Naive thymus-derived CD4-positive, alpha-beta T cell (primary cell): ENCODE measurements around the gene UPK1B. TPM values are rescaled to one million over a fixed set of nuclear protein-coding genes. Genes with fewer than 3 reads are reported as not detected.

ENCODE experiments used
- ATAC-seq: fragments of 150-1000 bp; cut with Tn5 transposase; 2 replicates; pipeline ENCODE4 v1.10.0; 2021; ENCODE audit warnings: mild to moderate bottlenecking, moderate library complexity
- CTCF ChIA-PET: fragments of 350-600 bp; sonication (Branson Sonifier 250); formaldehyde crosslinking; loops from one replicate; lab custom pipeline; 2021; ENCODE audit warnings: antibody characterized with exemption; lab: Charles Lee
- POLR2A ChIA-PET: fragments of 350-600 bp; sonication (Branson Sonifier 250); formaldehyde crosslinking; loops from one replicate; lab custom pipeline; 2021; ENCODE audit warnings: antibody characterized with exemption, inconsistent platforms; lab: Charles Lee
- DNase-seq, 9 donors: peaks; one replicate each; pipeline versions ENCODE4 v3.0.0 to v3.0.0-alpha.2; 2020 to 2022; ENCODE audit warnings: mixed read lengths in 1 of 9
- H3K27ac ChIP-seq: one replicate; pipeline ENCODE4 v1.7.0; 2013; ENCODE audit warnings: mild to moderate bottlenecking, low read depth, low read length, moderate library complexity
- H3K27me3 ChIP-seq, 2 donors: one replicate each; pipeline ENCODE4 v1.7.0; 2013; ENCODE audit warnings: low read length in 2 of 2, mild to moderate bottlenecking in 2 of 2, moderate library complexity in 2 of 2; ENCODE audit not compliant: control insufficient read depth in 2 of 2, insufficient read depth in 2 of 2
- H3K36me3 ChIP-seq, 3 experiments: 1 replicate in 2 of 3; 2 replicates in 1 of 3; pipeline ENCODE4 v1.7.0; 2013; ENCODE audit warnings: low read length in 3 of 3, mild to moderate bottlenecking in 3 of 3, moderate library complexity in 1 of 3; ENCODE audit not compliant: insufficient read depth in 3 of 3, control insufficient read depth in 2 of 3
- H3K4me1 ChIP-seq, 2 donors: one replicate each; pipeline ENCODE4 v1.7.0; 2013; ENCODE audit warnings: low read length in 2 of 2, mild to moderate bottlenecking in 2 of 2, moderate library complexity in 1 of 2; ENCODE audit not compliant: control insufficient read depth in 2 of 2, insufficient read depth in 2 of 2
- H3K4me3 ChIP-seq: 2 replicates; pipeline ENCODE4 v1.7.0; 2013; ENCODE audit warnings: mild to moderate bottlenecking, low read length
- H3K9me3 ChIP-seq, 3 experiments: 1 replicate in 2 of 3; 2 replicates in 1 of 3; pipeline ENCODE4 v1.7.0; 2013; ENCODE audit warnings: low read length in 3 of 3; ENCODE audit not compliant: control insufficient read depth in 2 of 3
- H3K27ac Mint-ChIP-seq, 9 donors: one replicate each; pipeline ENCODE4 v1.8.0; 2020 to 2022; ENCODE audit warnings: mixed read lengths in 9 of 9, mild to moderate bottlenecking in 8 of 9, moderate library complexity in 5 of 9, inconsistent platforms in 2 of 9
- H3K27me3 Mint-ChIP-seq, 5 donors: one replicate each; pipeline ENCODE4 v1.8.0; 2021 to 2022; ENCODE audit warnings: mixed read lengths in 5 of 5, mild to moderate bottlenecking in 1 of 5
- H3K36me3 Mint-ChIP-seq, 5 donors: one replicate each; pipeline ENCODE4 v1.8.0; 2020 to 2022; ENCODE audit warnings: mixed read lengths in 5 of 5, mild to moderate bottlenecking in 3 of 5, inconsistent platforms in 1 of 5
- H3K4me1 Mint-ChIP-seq, 7 donors: one replicate each; pipeline ENCODE4 v1.8.0; 2020 to 2022; ENCODE audit warnings: mixed read lengths in 7 of 7, mild to moderate bottlenecking in 3 of 7, inconsistent platforms in 1 of 7
- H3K4me3 Mint-ChIP-seq, 10 donors: one replicate each; pipeline ENCODE4 v1.8.0; 2020 to 2022; ENCODE audit warnings: mild to moderate bottlenecking in 10 of 10, mixed read lengths in 10 of 10, moderate library complexity in 6 of 10, inconsistent platforms in 2 of 10
- H3K9me3 Mint-ChIP-seq, 11 donors: one replicate each; pipeline ENCODE4 v1.8.0; 2020 to 2022; ENCODE audit warnings: mixed read lengths in 11 of 11, mild to moderate bottlenecking in 4 of 11, inconsistent platforms in 1 of 11, moderate library complexity in 1 of 11
- intact Hi-C, 2 donors: fragments of 100-400 bp; cut with micrococcal nuclease; formaldehyde crosslinking; loops; one replicate each; pipeline ENCODE4 v1.15.1; 2023
- polyA plus RNA-seq, 2 donors: library from polyadenylated mRNA; unstranded; fragments of 300-500 nt; fragmentation: Illumina TruSeq; gene quantifications; one replicate each; pipeline ENCODE4 v1.2.3, GENCODE V29; 2021
- total RNA-seq, 6 experiments: library from RNA in 5 of 6; stranded (reverse) in 5 of 6; gene quantifications; 1 replicate in 5 of 6; 2 replicates in 1 of 6; pipeline ENCODE4 v1.2.3 and lab custom pipeline; 2021 to 2026

The UPK1B gene
- total and polyA plus RNA-seq, 7 experiments from 2014 or later = 0.11 to 1.3 TPM; not detected in 5

- H3K4me1 ChIP-seq = peaks cover 0 to 38% of the 10 kb centered on the region in 2 donors
- POLR2A ChIA-PET = no interaction called here
- H3K27ac ChIP-seq = no peak overlapping the region
- H3K36me3 ChIP-seq = peaks cover 4 to 67% (median 32%) of the 10 kb centered on the region in 3 experiments
- H3K27me3 ChIP-seq = no peaks in the 10 kb centered on the region
- peak overlapping the region in 6 of 9 donors; percentile 2 to 70 (median 59) for H3K27ac Mint-ChIP-seq
- intact Hi-C loops = no loop called here
- CTCF ChIA-PET = interaction anchor here (1.7 kb wide), 1 partner anchor 12 kb away, joined by 6 read pairs; the partner anchor contains the start of gene B4GALT4
- peaks cover 17 to 89% (median 85%) of the 10 kb centered on the region in 7 donors for H3K4me1 Mint-ChIP-seq
- H3K9me3 ChIP-seq = no peaks in the 10 kb centered on the region
- H3K4me3 ChIP-seq = no peak overlapping the region
- ATAC-seq (no peak), DNase-seq (no peak)
- H3K9me3 Mint-ChIP-seq = no peaks in the 10 kb centered on the region
- no peaks in the 10 kb centered on the region for H3K27me3 Mint-ChIP-seq
- H3K36me3 Mint-ChIP-seq = peaks cover 26 to 73% (median 64%) of the 10 kb centered on the region in 5 donors
- peak overlapping the region in 3 of 10 donors; percentile 14 to 34 (median 15) for H3K4me3 Mint-ChIP-seq
These were observed 55.2 kb downstream of the UPK1B start for GRCh38 chr3:119228373-119229145.

DNA sequence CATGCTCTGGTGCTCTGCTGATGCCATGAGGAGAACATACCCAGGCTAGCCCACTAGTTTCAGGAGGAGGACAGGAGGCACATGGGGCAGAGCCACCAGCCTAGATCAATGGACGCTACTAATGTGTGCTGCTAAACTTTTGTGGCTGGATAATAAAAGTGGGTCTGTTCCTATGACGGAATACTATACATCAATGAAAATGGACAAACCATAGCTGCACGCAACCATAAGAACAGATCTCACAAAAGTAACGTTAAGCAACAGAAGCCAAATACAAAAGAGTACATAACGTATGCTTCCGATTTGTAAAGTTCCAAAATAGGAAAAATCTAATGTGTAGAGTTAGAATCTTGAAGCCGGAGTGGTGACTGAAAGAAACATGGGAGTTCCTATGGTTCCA is 55.8 kb downstream of the UPK1B start:
- H3K9me3 ChIP-seq = no peaks in the 10 kb centered on the region
- no peaks in the 10 kb centered on the region for H3K27me3 ChIP-seq
- ChIA-PET CTCF (no interaction called here), POLR2A (no interaction called here)
- H3K36me3 Mint-ChIP-seq = peaks cover 26 to 70% (median 64%) of the 10 kb centered on the region in 5 donors
- H3K36me3 ChIP-seq = peaks cover 2 to 62% (median 27%) of the 10 kb centered on the region in 3 experiments
- peak overlapping the region in 1 of 9 donors; percentile 50 for H3K27ac Mint-ChIP-seq
- DNase-seq (no peak), ATAC-seq (no peak)
- peaks cover 0 to 44% of the 10 kb centered on the region in 2 donors for H3K4me1 ChIP-seq
- H3K9me3 Mint-ChIP-seq = no peaks in the 10 kb centered on the region
- intact Hi-C loops = no loop called here
- H3K4me1 Mint-ChIP-seq = peaks cover 17 to 89% (median 83%) of the 10 kb centered on the region in 7 donors
- H3K4me3 ChIP-seq = no peak overlapping the region
- H3K27me3 Mint-ChIP-seq = no peaks in the 10 kb centered on the region
- H3K4me3 Mint-ChIP-seq = no peak overlapping the region
- no peak overlapping the region for H3K27ac ChIP-seq

DNA sequence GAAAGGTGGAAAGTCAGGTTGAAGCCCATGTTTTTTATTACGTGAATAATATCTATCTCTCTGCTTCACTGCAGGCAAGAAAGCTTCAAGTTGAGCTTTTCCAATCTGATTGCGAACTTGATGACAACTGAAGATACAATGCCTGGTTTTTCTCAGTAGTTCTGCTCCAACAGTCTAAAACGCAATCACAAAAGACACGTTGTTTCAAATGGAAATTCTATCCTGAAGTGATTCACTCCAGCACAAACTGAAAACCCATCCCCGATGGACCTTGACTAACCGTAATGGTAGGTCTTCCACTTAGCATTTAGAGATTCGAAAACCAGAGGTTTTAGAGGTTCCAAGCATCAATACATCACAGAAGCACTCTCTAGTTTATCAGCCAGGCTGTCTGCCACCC is 56.7 kb downstream of the UPK1B start:
- DNase-seq (no peak), ATAC-seq (no peak)
- no peak overlapping the region for H3K27ac Mint-ChIP-seq
- CTCF ChIA-PET = interaction anchor here (1.1 kb wide), 1 partner anchor 11 kb away, joined by 4 read pairs; no protein-coding TSS in a partner anchor
- H3K36me3 Mint-ChIP-seq = peaks cover 26 to 75% (median 67%) of the 10 kb centered on the region in 5 donors
- H3K36me3 ChIP-seq = peaks cover 0 to 62% (median 26%) of the 10 kb centered on the region in 3 experiments
- peaks cover 24 to 91% (median 85%) of the 10 kb centered on the region in 7 donors for H3K4me1 Mint-ChIP-seq
- intact Hi-C loops = loop anchor here (10.0 kb wide), 3 partner anchors 285 to 1115 kb away; partner anchors contain the start of genes GSK3B (in 1 of the 2) and LRRC58 (in 1 of the 2)
- H3K9me3 Mint-ChIP-seq = no peaks in the 10 kb centered on the region
- no peaks in the 10 kb centered on the region for H3K9me3 ChIP-seq
- no peaks in the 10 kb centered on the region for H3K27me3 Mint-ChIP-seq
- POLR2A ChIA-PET = no interaction called here
- H3K27ac ChIP-seq = no peak overlapping the region
- peaks cover 0 to 47% of the 10 kb centered on the region in 2 donors for H3K4me1 ChIP-seq
- H3K27me3 ChIP-seq = no peaks in the 10 kb centered on the region
- peak overlapping the region in 1 of 10 donors; percentile 27 for H3K4me3 Mint-ChIP-seq
- no peak overlapping the region for H3K4me3 ChIP-seq

DNA sequence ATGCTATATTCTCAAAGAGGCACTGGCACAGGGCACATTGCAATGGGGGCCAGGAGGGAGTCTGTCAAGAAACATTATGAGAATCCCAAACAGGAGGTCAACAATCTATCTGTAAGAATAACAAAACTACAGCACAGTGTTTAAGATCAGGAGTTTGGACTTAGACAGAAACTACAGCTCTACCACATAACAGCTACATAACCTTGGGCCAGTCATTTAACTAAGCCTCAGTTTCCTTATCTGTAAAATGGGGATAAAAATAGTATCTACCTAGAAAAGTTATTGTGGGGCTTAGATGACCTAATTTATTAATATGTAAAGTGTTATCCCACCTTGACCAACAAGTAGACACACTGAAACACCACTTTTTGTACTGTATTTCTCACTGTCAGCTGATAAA is 57.3 kb downstream of the UPK1B start:
- H3K27ac ChIP-seq = no peak overlapping the region
- no peak overlapping the region for H3K4me3 ChIP-seq
- Mint-ChIP-seq H3K36me3 (peaks cover 26 to 78% (median 71%) of the 10 kb centered on the region in 5 donors), H3K9me3 (no peaks in the 10 kb centered on the region), H3K27ac (peak overlapping the region in 3 of 9 donors; percentile 10 to 98 (median 13)), H3K4me1 (peaks cover 30 to 95% (median 89%) of the 10 kb centered on the region in 7 donors), H3K4me3 (peak overlapping the region in 2 of 10 donors; percentile 7 to 24), H3K27me3 (no peaks in the 10 kb centered on the region)
- DNase-seq (no peak), ATAC-seq (no peak)
- H3K9me3 ChIP-seq = no peaks in the 10 kb centered on the region
- POLR2A ChIA-PET = no interaction called here
- H3K36me3 ChIP-seq = peaks cover 0 to 68% (median 26%) of the 10 kb centered on the region in 3 experiments
- no peaks in the 10 kb centered on the region for H3K27me3 ChIP-seq
- CTCF ChIA-PET = interaction anchor here (1.1 kb wide), 1 partner anchor 10 kb away, joined by 4 read pairs; no protein-coding TSS in a partner anchor
- intact Hi-C loops = loop anchor here (1.0 to 10.0 kb wide), 4 partner anchors 9 to 1114 kb away; partner anchors contain the start of genes GSK3B (in 1 of the 2) and LRRC58 (in 1 of the 2)
- H3K4me1 ChIP-seq = peaks cover 0 to 48% of the 10 kb centered on the region in 2 donors

GRCh38 chr3:119234610-119235009 is 61.2 kb downstream of the UPK1B start:
- H3K27me3 ChIP-seq = no peaks in the 10 kb centered on the region
- Mint-ChIP-seq H3K4me3 (peak overlapping the region; percentile 30 to 87 (median 72)), H3K36me3 (peaks cover 5 to 51% (median 48%) of the 10 kb centered on the region in 5 donors), H3K9me3 (no peaks in the 10 kb centered on the region), H3K27ac (peak overlapping the region; percentile 40 to 98 (median 92)), H3K27me3 (no peaks in the 10 kb centered on the region), H3K4me1 (peaks cover 39 to 90% (median 85%) of the 10 kb centered on the region in 7 donors)
- intact Hi-C loops = loop anchor here (10.0 kb wide), 3 partner anchors 290 to 1110 kb away; partner anchors contain the start of genes GSK3B (in 1 of the 2) and LRRC58 (in 1 of the 2)
- ATAC-seq = no peak
- peaks cover 0 to 35% (median 6%) of the 10 kb centered on the region in 3 experiments for H3K36me3 ChIP-seq
- H3K4me1 ChIP-seq = peaks cover 22 to 49% of the 10 kb centered on the region in 2 donors
- ChIA-PET CTCF (interaction anchor here (0.6 to 1.2 kb wide), 2 partner anchors 9 to 12 kb away, joined by 3 to 4 read pairs; no protein-coding TSS in a partner anchor), POLR2A (interaction anchor here (0.6 kb wide), 1 partner anchor 14 kb away, joined by 3 read pairs; no protein-coding TSS in a partner anchor)
- H3K9me3 ChIP-seq = no peaks in the 10 kb centered on the region
- DNase-seq = peak in 2 of 9 donors; percentile 12 to 29
- peak overlapping the region; percentile 90 for H3K27ac ChIP-seq
- no peak overlapping the region for H3K4me3 ChIP-seq

DNA sequence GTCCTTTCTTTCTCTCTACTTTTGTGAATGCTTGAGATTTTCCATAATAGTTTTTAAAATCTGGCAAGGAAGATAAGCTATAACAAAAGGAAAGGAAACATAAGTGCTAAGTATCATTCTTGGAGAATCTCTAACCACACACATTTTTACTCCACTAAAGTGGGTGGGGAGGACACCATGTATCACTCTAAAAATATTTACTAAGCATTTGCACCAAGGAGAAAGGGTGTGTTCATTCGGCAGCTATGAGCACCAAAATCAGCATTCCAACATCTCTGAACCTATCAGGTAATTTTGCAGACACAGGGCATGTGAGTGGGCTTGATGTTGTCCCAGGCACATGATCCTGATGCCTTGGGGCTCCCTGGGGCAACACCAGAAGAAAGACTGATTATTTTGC is 61.8 kb downstream of the UPK1B start:
- POLR2A ChIA-PET = interaction anchor here (0.6 to 0.7 kb wide), 2 partner anchors 14 to 235 kb away, joined by 3 read pairs; no protein-coding TSS in a partner anchor
- H3K4me3 ChIP-seq = no peak overlapping the region
- DNase-seq = no peak
- peaks cover 0 to 30% (median under 1%) of the 10 kb centered on the region in 3 experiments for H3K36me3 ChIP-seq
- Mint-ChIP-seq H3K27ac (peak overlapping the region; percentile 40 to 98 (median 92)), H3K4me3 (peak overlapping the region; percentile 35 to 87 (median 72)), H3K36me3 (peaks cover 2 to 45% (median 43%) of the 10 kb centered on the region in 5 donors), H3K9me3 (peaks cover 0 to 2% (median 0%) of the 10 kb centered on the region in 11 donors), H3K27me3 (no peaks in the 10 kb centered on the region), H3K4me1 (peaks cover 43 to 93% (median 85%) of the 10 kb centered on the region in 7 donors)
- no peaks in the 10 kb centered on the region for H3K9me3 ChIP-seq
- no peaks in the 10 kb centered on the region for H3K27me3 ChIP-seq
- peaks cover 27 to 49% of the 10 kb centered on the region in 2 donors for H3K4me1 ChIP-seq
- intact Hi-C loops = loop anchor here (10.0 kb wide), 3 partner anchors 290 to 1110 kb away; partner anchors contain the start of genes GSK3B (in 1 of the 2) and LRRC58 (in 1 of the 2)
- ATAC-seq = no peak
- CTCF ChIA-PET = interaction anchor here (1.2 kb wide), 1 partner anchor 12 kb away, joined by 3 read pairs; no protein-coding TSS in a partner anchor
- peak overlapping the region; percentile 90 for H3K27ac ChIP-seq
